Neuronal stem cell (in vitro differentiated cells): ENCODE measurements around the gene SIPA1.

ENCODE experiments used
- DNase-seq: peaks from one replicate; pipeline ENCODE4 v3.0.0-alpha.2; 2013; ENCODE audit warnings: low spot score
- H2AFZ ChIP-seq: one replicate; pipeline ENCODE4 v1.6.1; 2013; ENCODE audit warnings: mild to moderate bottlenecking, low read length, inconsistent platforms
- H2AK5ac ChIP-seq: 2 replicates; pipeline ENCODE4 v1.6.1; 2013; ENCODE audit warnings: low read depth, mild to moderate bottlenecking, inconsistent platforms, low read length, moderate library complexity, mixed read lengths
- H2BK120ac ChIP-seq: 2 replicates; pipeline ENCODE4 v1.6.1; 2013; ENCODE audit warnings: low read depth, mild to moderate bottlenecking, inconsistent platforms, low read length, moderate library complexity, mixed read lengths
- H2BK12ac ChIP-seq: one replicate; pipeline ENCODE4 v1.6.1; 2013; ENCODE audit warnings: low read length, inconsistent platforms
- H2BK15ac ChIP-seq: 2 replicates; pipeline ENCODE4 v1.6.1; 2013; ENCODE audit warnings: mild to moderate bottlenecking, low read length, inconsistent platforms, mixed read lengths
- H2BK5ac ChIP-seq: one replicate; pipeline ENCODE4 v1.6.1; 2013; ENCODE audit warnings: inconsistent platforms, mild to moderate bottlenecking, low read length, moderate library complexity
- H3K14ac ChIP-seq: one replicate; pipeline ENCODE4 v1.6.1; 2013; ENCODE audit warnings: low read length, inconsistent platforms
- H3K18ac ChIP-seq: 2 replicates; pipeline ENCODE4 v1.6.1; 2013; ENCODE audit warnings: low read length, inconsistent platforms
- H3K23ac ChIP-seq: 2 replicates; pipeline ENCODE4 v1.6.1; 2013; ENCODE audit warnings: low read depth, mild to moderate bottlenecking, mixed read lengths, low read length, inconsistent platforms; ENCODE audit not compliant: poor library complexity
- H3K27ac ChIP-seq: replicated peaks from 3 replicates; pipeline ENCODE4 v1.5.1; 2013; ENCODE audit warnings: low read length, inconsistent platforms
- H3K27me3 ChIP-seq, 3 experiments: 2 replicates each; pipeline ENCODE4 v1.6.1; 2013; ENCODE audit warnings: low read length in 3 of 3, mild to moderate bottlenecking in 2 of 3, inconsistent platforms in 1 of 3, low read depth in 1 of 3, mixed read lengths in 1 of 3, moderate library complexity in 1 of 3; ENCODE audit not compliant: control insufficient read depth in 3 of 3, insufficient read depth in 3 of 3
- H3K36me3 ChIP-seq, 2 donors: replicated peaks in 1 of 2; 2 replicates each; pipeline ENCODE4 v1.6.1; 2013; ENCODE audit warnings: low read length in 2 of 2; ENCODE audit not compliant: control insufficient read depth in 2 of 2, insufficient read depth in 2 of 2
- H3K4ac ChIP-seq: 2 replicates; pipeline ENCODE4 v1.6.1; 2013; ENCODE audit warnings: inconsistent platforms, mild to moderate bottlenecking, low read length, moderate library complexity
- H3K4me1 ChIP-seq, 2 donors: 1 replicate in 1 of 2; 2 replicates in 1 of 2; pipeline ENCODE4 v1.6.1; 2013; ENCODE audit warnings: low read length in 2 of 2, low read depth in 1 of 2; ENCODE audit not compliant: control insufficient read depth in 2 of 2, insufficient read depth in 1 of 2
- H3K4me2 ChIP-seq: one replicate; pipeline ENCODE4 v1.6.1; 2013; ENCODE audit warnings: mild to moderate bottlenecking, low read length, inconsistent platforms; ENCODE audit not compliant: insufficient read depth, poor library complexity, severe bottlenecking
- H3K4me3 ChIP-seq, 2 donors: 2 replicates each; pipeline ENCODE4 v1.5.1; 2013; ENCODE audit warnings: low read length in 2 of 2, mild to moderate bottlenecking in 2 of 2, inconsistent platforms in 1 of 2, moderate library complexity in 1 of 2
- H3K79me1 ChIP-seq: one replicate; pipeline ENCODE4 v1.6.1; 2013; ENCODE audit warnings: low read depth, mild to moderate bottlenecking, inconsistent platforms, low read length, moderate library complexity
- H3K9ac ChIP-seq: one replicate; pipeline ENCODE4 v1.6.1; 2013; ENCODE audit warnings: mild to moderate bottlenecking, low read depth, low read length, inconsistent platforms; ENCODE audit not compliant: poor library complexity
- H3K9me3 ChIP-seq, 2 donors: replicated peaks in 1 of 2; 2 replicates each; pipeline versions ENCODE3 to v1.6.1; 2013; ENCODE audit warnings: low read length in 2 of 2, mild to moderate bottlenecking in 2 of 2, inconsistent platforms in 1 of 2, low read depth in 1 of 2, mixed read lengths in 1 of 2, moderate library complexity in 1 of 2; ENCODE audit not compliant: control insufficient read depth in 2 of 2, insufficient read depth in 1 of 2
- H4K8ac ChIP-seq: one replicate; pipeline ENCODE4 v1.6.1; 2013; ENCODE audit warnings: low read depth, mild to moderate bottlenecking, inconsistent platforms, low read length, moderate library complexity
- H4K91ac ChIP-seq: one replicate; pipeline ENCODE4 v1.6.1; 2013; ENCODE audit warnings: low read length, low read depth, mild to moderate bottlenecking, inconsistent platforms; ENCODE audit not compliant: poor library complexity
- WGBS, 2 donors: extraction: QIAGEN DNeasy Blood & Tissue Kit; methylation state at CpG; one replicate each; pipeline ENCODE4 v1.1.7; 2013; ENCODE audit warnings: missing lambda C conversion rate in 2 of 2, mixed read lengths in 1 of 2; ENCODE audit not compliant: insufficient read length in 2 of 2, insufficient replicate concordance in 1 of 2; ENCODE audit errors: extremely low coverage in 2 of 2; 5-methylcytosine and 5-hydroxymethylcytosine counted together

The SIPA1 gene

GRCh38 chr11:65630215-65630614, 7.7 kb upstream of the SIPA1 start:
- H2AK5ac ChIP-seq = no peak overlapping the region
- H3K4me3 ChIP-seq = no peak overlapping the region
- peak overlapping the region; percentile 80 for H3K23ac ChIP-seq
- peaks cover 0 to 1% (median 0%) of the 10 kb centered on the region in 3 experiments for H3K27me3 ChIP-seq
- peaks cover 2% of the 10 kb centered on the region for H3K79me1 ChIP-seq
- H3K36me3 ChIP-seq = peaks cover 64 to 89% of the 10 kb centered on the region in 2 donors
- H2BK12ac ChIP-seq = no peak overlapping the region
- no peak overlapping the region for H2BK15ac ChIP-seq
- peak overlapping the region; percentile 21 for H3K14ac ChIP-seq
- H3K9ac ChIP-seq = no peak overlapping the region
- H3K4me2 ChIP-seq = no peak overlapping the region
- no peak overlapping the region for H2BK120ac ChIP-seq
- H4K8ac ChIP-seq = no peak overlapping the region
- H3K27ac ChIP-seq = no peak overlapping the region
- WGBS, 2 donors = no CpG with 5 or more reads among the region's 11 CpGs
- no peaks in the 10 kb centered on the region for H3K4me1 ChIP-seq
- H4K91ac ChIP-seq = no peak overlapping the region
- no peak overlapping the region for H3K18ac ChIP-seq
- DNase-seq = no peak
- peaks cover 0 to 2% of the 10 kb centered on the region in 2 donors for H3K9me3 ChIP-seq
- H2BK5ac ChIP-seq = no peak overlapping the region
- no peak overlapping the region for H2AFZ ChIP-seq
- no peak overlapping the region for H3K4ac ChIP-seq

DNA sequence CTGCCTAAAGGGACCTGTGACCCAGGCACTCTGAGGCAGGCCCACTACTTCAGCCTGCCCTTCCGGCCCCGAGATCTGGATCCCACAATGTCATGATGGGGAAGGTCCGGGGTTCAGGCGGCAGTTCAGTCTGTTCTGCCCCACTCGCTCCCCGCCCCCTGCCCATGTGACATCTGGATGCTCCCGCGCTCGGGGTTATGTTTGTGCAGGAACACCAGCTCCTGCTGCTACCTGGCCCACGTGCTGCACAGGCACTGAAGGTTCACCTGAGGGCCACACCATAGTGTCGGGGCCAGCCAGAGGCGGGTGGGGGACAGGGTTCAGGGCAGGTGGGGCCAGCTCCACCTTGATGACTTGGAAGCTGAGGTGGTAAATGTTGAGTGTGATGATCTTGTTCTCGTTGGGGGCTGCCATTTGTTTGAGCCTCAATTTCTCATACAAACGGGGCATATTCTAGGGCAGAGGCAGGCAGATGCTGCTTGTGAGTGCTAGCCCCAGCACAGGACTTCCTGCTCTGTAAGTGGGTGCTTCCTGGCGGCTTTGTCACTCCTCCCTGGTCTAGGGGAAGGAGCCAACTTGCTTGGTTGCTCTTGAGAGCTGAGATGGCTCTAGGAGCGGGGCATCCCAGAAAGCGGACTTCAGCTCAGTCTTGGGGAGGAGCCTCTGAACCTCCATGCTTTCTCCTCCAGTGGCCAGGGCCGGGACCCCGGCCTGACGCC, 4.4 kb upstream of the SIPA1 start:
- no peak overlapping the region for H3K4me2 ChIP-seq
- peaks cover 11 to 12% of the 10 kb centered on the region in 2 donors for H3K4me1 ChIP-seq
- H4K8ac ChIP-seq = no peak overlapping the region
- WGBS, 2 donors = no CpG with 5 or more reads among the region's 20 CpGs
- H3K36me3 ChIP-seq = peaks cover 57 to 75% of the 10 kb centered on the region in 2 donors
- no peak overlapping the region for H2AK5ac ChIP-seq
- H3K27ac ChIP-seq = no peak overlapping the region
- H2AFZ ChIP-seq = no peak overlapping the region
- no peak overlapping the region for H3K14ac ChIP-seq
- no peak overlapping the region for H4K91ac ChIP-seq
- no peak overlapping the region for H2BK5ac ChIP-seq
- no peak overlapping the region for H3K9ac ChIP-seq
- no peak overlapping the region for H3K23ac ChIP-seq
- no peak overlapping the region for H3K4me3 ChIP-seq
- H2BK120ac ChIP-seq = no peak overlapping the region
- DNase-seq = no peak
- no peak overlapping the region for H2BK15ac ChIP-seq
- no peaks in the 10 kb centered on the region for H3K27me3 ChIP-seq
- no peak overlapping the region for H2BK12ac ChIP-seq
- H3K79me1 ChIP-seq = peaks cover 9% of the 10 kb centered on the region
- H3K18ac ChIP-seq = no peak overlapping the region
- H3K9me3 ChIP-seq = peaks cover 0 to 2% of the 10 kb centered on the region in 2 donors
- no peak overlapping the region for H3K4ac ChIP-seq

DNA sequence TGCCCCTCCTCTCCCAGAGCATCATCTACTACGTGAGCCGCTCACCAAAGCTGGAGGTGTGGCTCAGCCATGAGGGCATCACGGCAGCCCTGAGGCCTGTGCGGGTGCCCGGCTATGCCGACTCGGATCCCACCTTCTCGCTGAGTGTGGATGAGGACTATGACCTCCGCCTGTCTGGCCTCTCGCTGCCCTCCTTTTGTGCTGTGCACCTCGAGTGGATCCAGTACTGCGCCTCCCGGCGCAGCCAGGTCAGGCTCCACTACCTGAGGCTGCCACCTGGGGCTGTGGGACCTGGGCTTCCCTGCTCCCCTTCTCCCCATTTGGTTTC, 3.8 kb upstream of the SIPA1 start:
- Histone ChIP-seq H4K91ac (no peak overlapping the region), H4K8ac (no peak overlapping the region), H2BK5ac (no peak overlapping the region), H3K79me1 (peaks cover 11% of the 10 kb centered on the region), H2BK15ac (no peak overlapping the region), H3K27ac (no peak overlapping the region), H3K9me3 (peaks cover 0 to 2% of the 10 kb centered on the region in 2 donors), H3K14ac (no peak overlapping the region), H3K4me2 (no peak overlapping the region), H3K23ac (no peak overlapping the region), H3K9ac (no peak overlapping the region), H2AFZ (no peak overlapping the region), H2BK12ac (no peak overlapping the region), H3K27me3 (no peaks in the 10 kb centered on the region), H3K4me3 (no peak overlapping the region), H2BK120ac (no peak overlapping the region), H3K4me1 (peaks cover 15 to 16% of the 10 kb centered on the region in 2 donors), H3K4ac (no peak overlapping the region), H2AK5ac (no peak overlapping the region), H3K36me3 (peaks cover 53 to 70% of the 10 kb centered on the region in 2 donors), H3K18ac (no peak overlapping the region)
- WGBS, 2 donors = no CpG with 5 or more reads among the region's 14 CpGs
- no peak for DNase-seq

DNA sequence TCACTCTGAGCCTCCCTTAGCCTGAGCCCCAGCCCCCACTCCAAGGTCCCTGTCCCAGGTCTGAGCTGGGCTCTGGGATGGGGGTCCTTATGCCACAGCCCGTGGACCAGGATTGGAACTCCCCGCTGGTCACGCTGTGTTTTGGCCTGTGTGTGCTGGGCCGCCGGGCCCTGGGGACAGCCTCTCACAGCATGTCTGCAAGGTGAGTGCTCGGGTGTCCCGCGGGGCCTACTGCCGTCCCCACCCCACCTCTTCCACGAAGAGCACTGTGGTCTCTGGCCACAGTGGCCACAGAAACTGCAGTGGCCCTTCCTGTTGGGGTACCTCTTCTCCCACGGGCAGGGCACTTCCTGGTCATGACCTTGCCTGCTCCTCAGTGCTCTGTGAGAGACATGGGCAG, 3.5 kb upstream of the SIPA1 start:
- H2BK5ac ChIP-seq = no peak overlapping the region
- H3K4me1 ChIP-seq = peaks cover 15 to 16% of the 10 kb centered on the region in 2 donors
- peak overlapping the region; percentile 71 for H3K14ac ChIP-seq
- DNase-seq = no peak
- H3K27me3 ChIP-seq = no peaks in the 10 kb centered on the region
- H2BK15ac ChIP-seq = no peak overlapping the region
- no peak overlapping the region for H2AFZ ChIP-seq
- peaks cover 11% of the 10 kb centered on the region for H3K79me1 ChIP-seq
- peaks cover 0 to 2% of the 10 kb centered on the region in 2 donors for H3K9me3 ChIP-seq
- no peak overlapping the region for H3K9ac ChIP-seq
- no peak overlapping the region for H2BK12ac ChIP-seq
- H3K27ac ChIP-seq = no peak overlapping the region
- H4K91ac ChIP-seq = no peak overlapping the region
- H3K23ac ChIP-seq = no peak overlapping the region
- peaks cover 50 to 66% of the 10 kb centered on the region in 2 donors for H3K36me3 ChIP-seq
- H3K4ac ChIP-seq = no peak overlapping the region
- no CpG with 5 or more reads among the region's 11 CpGs for WGBS, 2 donors
- H3K4me2 ChIP-seq = no peak overlapping the region
- H3K18ac ChIP-seq = no peak overlapping the region
- no peak overlapping the region for H2BK120ac ChIP-seq
- no peak overlapping the region for H4K8ac ChIP-seq
- H2AK5ac ChIP-seq = no peak overlapping the region
- H3K4me3 ChIP-seq = no peak overlapping the region
